ENCODE data around the gene GRPEL2.

DNA sequence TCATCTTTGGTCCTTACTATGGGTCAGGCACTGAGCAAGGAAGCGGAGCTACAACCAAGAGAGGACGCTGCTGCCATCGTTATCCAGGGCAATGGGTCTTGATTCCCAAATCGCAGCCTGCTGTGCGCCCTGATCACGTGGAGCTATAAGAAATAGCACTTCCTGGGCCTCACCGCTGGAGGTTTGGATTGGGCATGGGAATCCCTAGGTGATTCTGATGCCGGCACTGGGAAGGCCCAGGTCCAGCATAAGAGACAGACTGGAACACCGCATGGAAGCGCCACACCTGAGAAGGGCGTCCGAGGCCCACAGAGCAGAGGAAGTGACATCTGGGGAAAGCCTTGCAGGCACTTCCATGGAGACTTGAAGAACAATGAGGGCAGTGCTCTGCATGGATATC lies 30.8 kb downstream of the GRPEL2 start:
- TF ChIP-seq CTCF (IDR thresholded peaks at IDR 0.05) (no peak), POLR2A (IDR thresholded peaks at IDR 0.05) (no peak)
